GM21717 (cell line): ENCODE results near the gene CACNG5.
"Not testable (repeated sequence)": the region's sequence is repeated elsewhere in the genome, so short reads cannot be mapped to it uniquely, and the experiment has no call there.

Experiments used
- ATAC-seq: cut with Tn5 transposase; IDR thresholded peaks from one replicate; pipeline ENCODE4 v1.9.1; 2021; ENCODE audit warnings: mild to moderate bottlenecking, moderate library complexity; ENCODE audit not compliant: unreplicated experiment

The CACNG5 gene

DNA sequence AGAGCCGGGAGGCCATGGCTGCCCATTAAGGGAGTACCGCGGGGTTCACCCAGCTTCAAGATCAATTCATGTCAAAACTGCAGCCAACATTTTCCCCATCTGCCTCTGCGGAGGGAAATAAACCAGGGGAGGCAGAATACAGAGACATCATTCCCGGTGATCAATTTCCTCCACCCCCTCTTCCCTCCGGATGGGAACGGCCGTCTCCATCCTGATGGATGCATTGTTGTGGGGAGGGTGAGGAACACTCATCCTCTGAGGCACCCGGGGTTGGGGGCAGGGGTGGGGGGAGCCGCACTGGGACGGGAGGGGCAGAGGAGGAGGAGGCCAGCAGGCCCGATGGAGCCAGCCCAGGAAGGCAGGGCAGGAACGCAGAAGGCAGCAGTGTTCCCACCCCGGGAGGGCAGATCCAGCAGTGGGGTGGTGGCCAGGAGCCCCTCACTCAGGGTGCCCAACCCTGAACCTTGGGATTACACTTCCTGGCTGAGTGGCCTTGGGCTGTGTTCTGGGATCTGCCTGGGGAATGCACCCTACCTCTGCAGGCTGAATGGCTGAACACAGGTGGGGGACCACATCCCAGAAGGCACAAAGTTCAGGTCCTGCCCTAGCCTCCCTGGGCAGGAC lies 14.2 kb downstream of the CACNG5 start:
- no peak for ATAC-seq

DNA sequence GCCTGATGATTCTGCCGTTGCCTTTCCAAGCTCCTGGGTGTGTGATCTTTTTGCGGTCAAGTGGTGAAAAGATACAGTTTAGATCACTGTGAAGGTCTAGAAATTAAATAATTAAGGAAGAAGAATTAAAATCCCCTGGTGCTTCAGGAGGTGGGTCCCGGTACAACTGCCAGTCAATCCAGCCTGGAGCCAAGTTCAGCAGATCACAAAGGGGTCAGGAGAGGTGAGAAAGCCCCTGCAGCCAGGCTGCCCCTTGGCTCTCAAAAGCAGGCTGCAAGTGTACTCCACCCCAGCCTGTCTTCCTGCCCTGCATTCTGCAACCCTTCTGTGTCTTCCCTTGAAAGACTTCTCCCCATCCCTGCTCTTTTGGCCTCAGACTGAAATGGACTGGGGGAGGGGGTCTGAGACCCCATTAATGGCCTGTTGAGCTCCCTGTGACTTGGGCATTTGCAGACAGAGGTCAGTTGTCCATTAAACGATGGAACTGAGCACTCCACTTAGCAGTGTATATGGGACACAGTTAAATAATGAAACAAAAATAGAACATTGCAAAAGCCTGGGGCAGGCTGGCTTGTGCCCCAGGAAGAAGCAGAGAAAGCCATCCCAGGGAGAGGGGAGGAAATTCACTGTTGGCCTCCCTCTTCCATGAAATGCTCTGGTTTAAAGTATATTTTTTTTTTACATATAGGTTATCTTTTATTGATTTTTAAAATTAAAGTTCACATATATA lies 15.1 kb downstream of the CACNG5 start:
- no peak for ATAC-seq

DNA sequence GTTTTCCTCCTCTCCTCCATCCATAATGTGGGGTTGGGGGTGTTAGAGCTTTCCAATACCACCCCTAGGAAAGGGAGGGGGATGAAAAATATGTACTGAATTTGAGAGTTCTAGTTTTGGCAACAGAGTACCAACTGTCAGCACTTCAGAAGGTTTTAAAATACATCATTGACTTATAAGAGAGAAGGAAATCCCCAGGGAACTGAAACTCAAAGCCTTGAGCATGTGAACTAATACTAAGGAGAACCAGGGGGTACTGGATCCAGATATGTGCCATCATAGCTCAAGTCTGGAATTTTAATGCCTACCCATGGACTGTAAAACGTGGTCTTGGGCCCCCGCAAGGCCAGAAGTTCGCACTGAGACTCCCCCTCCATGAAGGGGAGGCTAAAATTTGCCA lies 15.8 kb downstream of the CACNG5 start:
- no peak for ATAC-seq

DNA sequence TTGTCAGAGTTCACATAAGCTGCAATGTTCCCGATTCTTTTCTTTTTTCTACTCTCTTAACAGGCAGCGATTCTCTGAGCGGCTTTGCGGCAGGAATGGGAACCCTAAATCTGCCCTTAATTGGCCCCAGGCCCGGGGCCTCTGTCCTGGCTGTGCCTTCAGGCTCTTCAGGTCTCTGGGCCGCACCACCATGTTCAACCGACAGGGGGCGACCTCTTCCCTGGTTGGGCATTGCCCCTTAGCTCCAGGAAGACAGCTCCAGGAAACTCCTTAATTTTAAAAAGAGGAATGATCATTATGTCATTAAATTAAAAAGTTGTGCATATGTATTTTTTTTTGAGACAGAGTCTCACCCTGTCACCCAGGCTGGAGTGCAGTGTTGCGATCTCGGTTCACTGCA lies 20.3 kb downstream of the CACNG5 start:
- no peak for ATAC-seq

DNA sequence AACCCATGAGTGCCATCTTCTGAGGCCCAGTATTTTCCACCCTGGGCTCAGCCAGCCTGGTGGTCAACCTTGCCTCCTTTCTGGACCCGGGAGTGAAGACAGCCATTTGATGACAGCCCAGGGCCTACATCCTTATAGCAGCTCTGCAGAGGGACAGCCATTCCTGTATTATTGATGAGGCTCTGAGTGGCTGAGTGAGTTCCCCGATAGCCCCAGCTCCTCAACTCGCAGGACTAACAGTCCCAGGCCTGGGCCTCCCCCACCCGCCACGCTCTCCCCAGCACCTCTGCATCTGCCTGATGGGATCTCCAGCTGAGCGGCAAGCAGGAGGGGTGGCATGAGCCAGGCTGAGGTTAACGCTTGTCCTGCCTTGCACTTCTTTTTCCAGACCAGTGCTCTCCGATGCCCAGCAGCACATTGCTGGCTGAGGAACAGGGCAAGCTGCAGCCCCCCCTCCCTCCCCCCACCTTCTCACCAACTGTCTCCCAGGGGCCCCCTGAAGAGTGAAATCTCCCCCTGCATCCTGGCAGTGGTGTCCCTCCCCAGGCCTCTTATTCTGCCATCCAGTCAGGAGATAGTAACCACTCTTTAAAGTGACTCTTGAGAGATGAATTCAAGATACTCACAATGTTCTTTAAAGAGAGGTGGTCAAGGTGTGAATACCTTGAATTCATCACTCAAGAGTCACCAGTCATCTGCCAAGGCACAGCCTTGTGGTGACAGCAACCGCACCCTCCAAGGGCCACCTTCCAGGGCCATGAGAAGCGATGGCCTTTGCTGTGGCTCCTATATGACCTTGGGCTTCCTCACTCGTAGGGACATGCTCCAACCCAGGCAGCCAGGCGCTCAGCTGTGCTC lies 23.5 kb downstream of the CACNG5 start:
- no peak for ATAC-seq

DNA sequence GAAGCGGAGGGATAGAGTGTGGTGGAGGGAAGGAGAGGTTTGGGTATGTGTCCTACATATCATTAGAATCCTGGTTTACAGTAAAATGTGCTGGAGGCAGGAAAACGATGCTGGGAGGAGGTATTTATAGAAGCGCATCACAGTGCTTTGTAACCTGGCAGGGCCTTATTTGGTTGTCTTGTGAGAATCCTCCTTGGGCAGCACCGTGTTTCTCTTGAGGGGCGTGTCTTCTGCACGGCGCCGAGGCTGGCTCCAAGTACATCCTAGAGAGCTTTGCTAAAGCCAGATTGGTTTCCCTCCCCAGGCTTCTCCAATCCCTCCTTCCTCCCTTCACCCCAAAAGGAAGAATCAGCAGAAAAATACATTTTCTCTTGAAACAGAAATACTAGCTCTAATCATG lies 24.4 kb downstream of the CACNG5 start:
- no peak for ATAC-seq

DNA sequence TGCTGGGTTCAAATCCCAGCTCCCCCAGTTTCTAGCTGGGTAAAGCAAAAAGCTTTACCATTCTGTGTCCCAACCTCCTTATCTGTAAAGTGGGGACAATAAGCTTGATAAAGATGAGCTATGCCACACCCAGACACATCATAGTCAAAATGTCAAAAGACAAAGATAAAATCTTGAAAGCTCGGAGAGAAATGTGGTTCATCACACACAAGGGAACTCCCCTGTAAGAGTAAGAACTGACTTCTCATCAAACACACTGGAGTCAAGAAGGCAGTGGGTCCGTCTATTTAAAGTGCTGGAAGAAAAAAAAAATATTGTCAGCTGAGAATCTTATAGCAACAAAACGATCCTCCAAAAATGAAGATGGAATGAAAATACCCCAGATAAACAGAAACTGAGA lies 25.3 kb downstream of the CACNG5 start:
- ATAC-seq, result no peak

DNA sequence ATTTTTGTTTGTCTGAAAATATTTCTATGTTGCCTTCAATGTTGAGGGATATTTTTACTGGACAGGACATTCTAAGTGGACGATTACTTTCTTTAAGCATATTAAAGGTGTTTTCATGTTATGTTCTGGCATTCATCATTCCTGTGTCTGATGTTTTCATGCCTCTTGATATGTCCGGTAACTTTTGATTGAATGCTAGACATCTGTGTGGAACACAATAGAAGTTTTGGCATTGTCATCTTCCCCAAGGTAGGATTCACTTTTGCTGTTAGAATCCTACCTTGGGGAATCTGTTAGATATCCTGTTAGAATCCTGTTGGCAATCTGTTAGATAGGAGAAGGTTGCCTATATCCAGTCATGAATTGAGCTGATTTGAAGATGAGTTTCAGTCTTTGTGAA lies 28.9 kb downstream of the CACNG5 start:
- no peak for ATAC-seq

DNA sequence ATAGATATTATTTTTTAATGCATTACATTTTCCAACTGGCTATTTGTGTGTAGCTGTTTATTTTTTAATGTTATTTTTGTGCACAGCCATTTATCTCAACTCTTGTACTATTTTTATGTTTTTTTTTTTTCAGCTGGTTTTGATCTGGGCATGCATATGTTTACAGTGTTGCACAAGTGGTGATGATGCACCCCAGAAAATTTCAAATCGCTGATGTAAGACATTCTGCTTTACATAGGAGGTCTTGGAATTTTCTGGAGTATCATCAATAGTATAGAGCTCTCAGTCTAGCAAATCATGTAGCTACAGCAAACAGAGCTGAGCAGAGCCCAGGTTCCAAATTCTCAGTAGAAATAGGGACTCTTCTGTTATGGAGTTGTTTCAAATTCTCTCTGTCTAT lies 30.2 kb downstream of the CACNG5 start:
- no peak for ATAC-seq

DNA sequence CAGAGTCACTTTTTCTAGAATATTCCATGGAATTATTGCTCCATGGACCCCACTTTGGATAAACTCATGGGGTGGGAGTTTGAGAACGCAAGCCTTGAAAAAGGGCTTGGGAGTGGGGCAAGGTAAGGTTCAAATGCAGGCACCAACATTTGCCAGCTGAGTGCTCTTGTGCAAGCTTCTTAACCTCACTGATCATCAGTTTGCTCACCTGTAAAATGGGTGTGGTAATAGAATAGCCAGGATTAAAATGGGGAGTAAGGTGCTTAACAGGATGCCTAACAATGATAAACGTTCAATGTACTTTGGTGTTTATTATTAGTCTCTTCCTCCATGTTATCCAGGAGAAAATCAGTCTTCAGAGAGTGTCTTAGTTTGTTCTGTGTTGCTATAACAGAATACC lies 39.0 kb downstream of the CACNG5 start:
- no peak for ATAC-seq

DNA sequence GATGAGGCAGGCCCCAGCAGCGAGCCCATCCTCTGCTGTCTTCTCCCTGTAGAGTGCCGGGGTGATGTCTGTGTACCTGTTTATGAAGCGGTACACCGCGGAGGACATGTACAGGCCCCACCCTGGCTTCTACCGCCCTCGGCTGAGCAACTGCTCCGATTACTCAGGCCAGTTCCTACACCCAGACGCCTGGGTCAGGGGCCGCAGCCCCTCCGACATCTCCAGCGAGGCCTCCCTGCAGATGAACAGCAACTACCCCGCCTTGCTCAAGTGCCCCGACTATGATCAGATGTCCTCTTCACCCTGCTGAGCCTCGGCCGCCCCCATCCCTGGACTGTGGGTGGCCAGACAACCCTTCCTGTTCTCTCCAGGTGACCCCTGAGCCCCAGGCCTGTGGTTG lies 50.0 kb downstream of the CACNG5 start:
- ATAC-seq, result no peak

DNA sequence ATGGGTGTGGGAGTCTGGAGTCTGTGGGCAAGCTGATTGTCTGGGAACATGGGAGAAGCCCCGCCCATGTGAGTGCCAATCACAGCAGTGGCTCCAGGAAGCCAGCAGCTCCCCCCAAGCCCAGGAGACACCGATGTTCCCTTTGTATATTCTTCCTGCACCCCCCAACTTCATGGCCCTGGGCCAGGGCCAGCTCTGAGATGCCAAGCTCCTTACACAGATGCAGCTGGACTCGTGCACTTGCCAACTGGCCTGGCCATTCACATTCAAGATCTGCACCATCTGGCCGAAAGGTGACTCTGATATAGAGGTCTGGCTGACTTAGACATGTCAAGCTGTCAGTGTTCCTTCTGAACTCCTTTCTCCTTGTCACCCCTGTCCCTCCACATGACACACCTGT lies 50.5 kb downstream of the CACNG5 start:
- no peak for ATAC-seq

DNA sequence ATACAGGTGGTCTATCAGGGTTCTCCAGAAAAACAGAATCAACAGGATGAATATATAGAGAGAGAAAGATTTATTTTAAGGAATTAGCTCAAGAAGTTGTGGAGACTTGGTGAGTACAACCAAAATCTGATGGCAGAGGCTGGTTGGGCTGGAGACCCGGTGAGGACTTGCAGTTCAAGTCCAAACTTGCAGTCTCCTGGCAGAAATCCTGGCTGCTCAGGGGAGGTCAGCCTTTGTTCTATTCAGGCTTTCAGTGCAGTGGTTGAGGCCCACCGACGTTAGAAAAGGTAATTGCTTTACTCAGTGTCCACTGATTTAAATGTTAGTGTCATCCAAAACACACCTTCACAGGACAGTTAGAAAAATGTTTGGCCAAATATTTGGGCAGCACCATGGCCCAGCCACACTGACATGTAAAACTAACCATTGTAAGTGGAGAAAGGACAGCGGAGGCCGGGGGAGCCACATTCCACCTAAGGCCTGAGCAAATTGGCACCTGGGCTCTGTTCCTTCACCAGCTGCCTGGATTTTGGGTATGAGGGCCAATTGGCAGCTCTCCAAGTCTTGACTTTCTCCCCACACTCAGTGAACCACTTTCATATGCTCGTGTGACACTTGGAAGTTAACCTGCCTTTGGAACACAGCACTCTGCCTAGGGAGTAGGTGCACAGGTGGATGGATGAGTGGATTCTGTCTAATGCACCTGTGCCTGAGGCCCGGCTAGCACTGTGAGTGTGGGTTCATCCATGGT lies 54.7 kb downstream of the CACNG5 start:
- no peak for ATAC-seq

DNA sequence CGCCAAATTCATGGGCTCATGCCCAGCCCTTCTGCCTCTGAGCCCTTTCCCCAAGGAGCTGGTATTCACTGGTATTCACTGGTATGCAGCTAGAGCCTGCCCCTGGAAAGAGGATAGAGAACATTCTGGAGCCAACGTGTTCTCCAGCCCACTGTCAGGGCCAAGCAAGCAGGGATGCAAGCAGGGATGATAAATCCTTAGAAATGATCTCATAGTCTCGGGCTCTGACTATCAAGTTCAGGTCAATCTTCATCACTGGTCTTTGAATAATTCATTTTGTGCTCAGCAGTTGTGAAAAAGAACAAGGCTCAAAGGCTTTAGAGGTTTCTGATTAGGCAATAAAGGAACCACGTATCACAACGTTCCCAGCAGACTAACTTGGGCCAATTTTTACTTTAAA lies 57.3 kb downstream of the CACNG5 start:
- no peak for ATAC-seq

DNA sequence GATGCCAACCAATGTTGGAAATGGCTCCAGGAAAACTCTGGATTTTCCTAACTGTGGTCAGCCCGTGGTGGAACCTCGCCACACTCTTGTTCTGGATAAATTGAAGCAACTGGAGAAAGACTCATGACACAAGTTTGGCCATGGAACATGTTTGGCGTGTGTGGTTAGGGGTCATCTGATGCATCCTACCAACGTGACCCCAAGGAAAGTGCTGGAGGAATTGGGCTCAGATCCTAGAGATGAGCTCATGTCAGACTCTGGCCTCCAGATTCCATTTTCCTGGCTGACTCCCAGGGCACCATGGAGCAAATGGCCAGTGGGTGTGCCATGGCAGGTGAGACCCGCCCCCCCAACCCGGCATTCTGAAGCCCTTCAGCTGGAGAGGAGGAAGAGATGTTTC lies 58.5 kb downstream of the CACNG5 start:
- ATAC-seq, result no peak

DNA sequence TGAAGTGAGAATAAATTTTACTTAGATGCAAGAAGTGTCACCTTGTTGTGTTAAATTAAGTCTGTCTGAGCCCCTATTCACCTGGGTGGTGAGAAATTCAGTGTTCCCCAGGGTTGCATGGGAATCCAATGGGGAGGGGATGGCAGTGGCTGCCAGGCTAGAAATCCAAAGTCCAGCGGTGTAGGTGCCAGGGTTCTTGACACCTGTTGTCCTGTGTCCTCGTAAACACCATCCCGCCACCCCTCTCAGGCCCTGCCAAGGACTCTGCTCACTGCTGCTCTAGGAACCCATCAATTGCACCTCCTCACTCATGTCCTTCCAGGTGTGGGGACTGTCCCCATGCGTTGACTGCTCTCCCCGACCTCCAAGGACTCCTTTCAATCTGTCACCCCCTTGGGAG lies 58.9 kb downstream of the CACNG5 start:
- ATAC-seq, result no peak

DNA sequence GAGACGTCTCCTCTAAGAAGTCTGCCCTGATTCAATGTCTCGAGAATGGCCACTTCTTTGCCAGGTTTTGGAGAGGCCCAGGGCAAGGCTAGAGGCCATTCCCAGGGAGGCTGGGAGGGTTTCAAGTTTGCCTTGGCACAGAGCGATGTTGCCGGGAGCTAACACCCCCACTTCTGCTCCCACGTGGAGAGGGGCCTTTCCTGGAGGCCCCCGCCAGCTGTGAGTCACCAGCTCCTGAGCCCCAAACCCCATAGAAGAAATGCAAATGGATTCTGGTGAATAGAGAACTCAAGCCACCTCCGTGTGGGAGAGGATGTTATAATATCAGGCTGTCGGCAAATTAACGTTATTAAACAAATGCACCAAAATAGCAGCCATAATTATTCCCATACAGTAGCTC lies 62.2 kb downstream of the CACNG5 start:
- no peak for ATAC-seq

DNA sequence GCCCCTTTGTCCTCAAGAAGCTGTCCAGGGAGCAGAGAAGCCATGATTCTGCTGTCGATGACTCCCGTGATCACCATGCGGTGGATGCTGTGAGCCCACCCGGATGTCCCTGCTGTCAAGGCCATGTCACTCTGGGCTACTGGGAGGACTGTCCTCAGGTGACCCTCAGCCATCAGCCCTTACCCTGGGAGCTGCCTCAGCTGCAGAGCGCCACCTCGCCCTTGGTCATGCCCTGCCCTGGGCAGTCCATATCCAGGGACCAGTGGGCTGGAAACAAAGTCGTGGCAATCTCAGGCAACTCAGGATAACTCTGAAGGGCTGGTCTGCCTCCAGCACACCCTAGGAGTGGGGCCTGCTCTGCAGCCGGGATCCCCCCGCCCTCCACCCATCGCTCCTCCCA lies 63.6 kb downstream of the CACNG5 start:
- ATAC-seq, result no peak

DNA sequence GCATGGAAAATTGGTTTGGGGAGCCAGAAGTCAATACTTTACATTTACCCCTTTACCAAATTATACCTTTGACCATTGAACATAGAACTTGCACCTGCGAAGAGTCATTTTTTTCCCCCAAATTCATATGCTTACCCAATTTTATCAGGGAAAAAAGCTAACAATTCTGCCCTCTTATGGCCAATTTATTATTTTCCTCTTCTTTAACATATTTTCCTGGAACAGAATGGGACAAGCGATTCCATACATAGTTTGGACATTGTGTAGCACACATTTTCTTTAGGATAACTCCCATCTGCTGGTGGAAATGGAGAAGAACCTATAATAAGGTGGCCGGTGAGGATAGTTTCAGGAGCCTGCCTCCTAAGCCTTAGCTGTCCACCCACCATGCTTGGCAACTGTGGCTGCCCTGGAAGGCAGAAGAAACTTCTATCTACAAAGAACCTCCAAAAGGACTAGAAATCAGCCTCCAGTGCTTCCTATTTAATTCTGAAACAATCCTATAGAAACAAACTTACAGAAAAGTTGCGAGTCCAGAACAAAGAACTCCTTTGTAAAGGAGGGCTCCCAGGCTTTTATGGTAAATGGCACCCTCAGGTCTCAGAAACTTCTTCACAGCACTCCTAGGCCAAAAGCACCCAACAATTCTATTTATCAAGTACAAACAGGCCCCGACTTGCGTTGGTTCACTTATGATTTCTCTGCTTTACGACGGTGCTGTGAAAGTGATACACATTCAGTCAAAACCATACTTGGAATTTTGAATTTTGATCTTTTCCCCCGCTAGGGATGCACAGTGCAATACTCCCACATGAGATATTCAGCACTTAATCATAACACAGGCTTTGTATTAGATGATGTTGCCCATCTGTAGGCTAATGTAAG lies 65.5 kb downstream of the CACNG5 start:
- ATAC-seq, result no peak

DNA sequence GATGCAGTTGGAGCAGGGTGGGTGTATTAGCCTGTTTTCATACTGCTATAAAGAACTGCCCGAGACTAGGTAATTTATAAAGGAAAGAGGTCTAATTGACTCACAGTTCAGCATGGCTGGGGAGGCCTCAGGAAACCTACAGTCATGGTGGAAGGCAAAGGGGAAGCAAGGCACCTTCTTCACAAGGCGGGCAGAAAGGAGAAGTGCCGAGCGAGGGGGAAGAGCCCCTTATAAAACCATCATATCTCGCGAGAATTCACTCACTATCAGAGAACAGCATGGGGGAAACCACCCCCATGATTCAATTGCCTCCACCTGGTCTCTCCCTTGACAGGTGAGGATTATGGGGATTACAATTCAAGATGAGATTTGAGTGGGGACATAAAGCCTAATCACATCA lies 68.4 kb downstream of the CACNG5 start:
- not testable (repeated sequence) for ATAC-seq
